HG03025 (cell line): ENCODE results near the gene OPN1MW.
"Not testable (repeated sequence)": the region's sequence is repeated elsewhere in the genome, so short reads cannot be mapped to it uniquely, and the experiment has no call there.

Experiments
- ATAC-seq: cut with Tn5 transposase; IDR thresholded peaks from one replicate; pipeline ENCODE4 v1.9.1; 2021; ENCODE audit warnings: mild to moderate bottlenecking, moderate library complexity; ENCODE audit not compliant: unreplicated experiment, low FRiP score

Gene OPN1MW

DNA sequence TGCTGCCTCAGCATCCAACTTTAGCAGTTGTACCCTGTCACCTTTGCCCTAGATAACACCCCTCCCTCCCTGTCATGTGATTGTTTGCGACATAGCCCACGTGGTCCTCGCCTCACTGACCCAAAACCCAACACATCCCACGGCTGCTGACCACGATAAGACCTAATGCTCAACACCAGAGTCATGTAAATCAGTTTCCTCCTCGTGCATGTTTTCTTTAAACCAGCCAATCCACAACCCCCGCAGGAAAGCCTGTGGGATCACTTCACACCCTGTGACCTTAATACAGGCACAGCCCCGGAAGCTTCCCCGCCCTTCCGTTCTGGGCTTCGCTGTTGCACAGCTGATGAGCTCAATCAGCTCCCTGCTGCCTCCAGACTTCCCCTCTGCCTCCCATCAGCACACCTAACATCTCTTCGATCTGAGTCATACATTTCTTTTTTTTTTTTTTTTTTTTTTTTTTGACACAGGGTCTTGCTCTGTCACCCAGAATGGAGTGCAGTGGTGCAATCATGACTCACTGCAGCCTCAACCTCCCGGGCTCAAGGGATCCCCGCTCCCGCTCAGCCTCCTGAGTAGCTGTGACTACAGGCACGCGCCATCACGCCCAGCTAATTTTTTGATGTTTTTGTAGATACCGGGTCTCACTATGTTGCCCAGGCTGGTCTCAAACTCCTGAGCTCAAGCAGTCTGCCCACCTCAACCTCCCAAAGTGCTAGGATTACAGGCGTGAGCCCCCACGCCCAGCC is 27.4 kb downstream of the OPN1MW start:
- not testable (repeated sequence) for ATAC-seq

GRCh38 chrX:154211057-154211456 is 28.7 kb downstream of the OPN1MW start:
- ATAC-seq, result not testable (repeated sequence)

GRCh38 chrX:154211499-154211898 is 29.1 kb downstream of the OPN1MW start:
- ATAC-seq, result not testable (repeated sequence)

GRCh38 chrX:154219456-154219855 is 37.1 kb downstream of the OPN1MW start, which contains the start of gene OPN1MW2:
Gene OPN1MW2, plus strand, starts transcription at chrX:154219756. Its CDS starts 60 bp downstream, at chrX:154219816.
- not testable (repeated sequence) for ATAC-seq

DNA sequence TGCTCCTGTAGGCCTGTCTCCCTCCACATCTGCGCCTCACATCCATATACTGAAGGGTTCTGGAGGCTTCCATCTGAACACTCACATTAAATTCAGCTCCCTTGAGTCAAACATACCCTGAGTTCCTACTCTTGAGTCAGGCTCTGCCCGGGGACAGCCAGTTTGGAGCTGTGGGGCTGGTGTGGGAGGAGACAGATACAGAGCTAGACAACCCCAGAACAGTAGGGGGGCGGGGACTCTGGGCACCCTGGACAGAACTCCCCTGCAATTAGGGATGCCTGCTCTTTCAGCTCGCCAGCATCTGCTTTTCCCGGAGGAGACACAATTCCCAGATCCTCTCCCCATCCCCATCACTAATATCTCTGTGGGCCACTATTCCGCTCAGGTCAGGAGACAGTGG is 42.9 kb downstream of the OPN1MW start:
- not testable (repeated sequence) for ATAC-seq

DNA sequence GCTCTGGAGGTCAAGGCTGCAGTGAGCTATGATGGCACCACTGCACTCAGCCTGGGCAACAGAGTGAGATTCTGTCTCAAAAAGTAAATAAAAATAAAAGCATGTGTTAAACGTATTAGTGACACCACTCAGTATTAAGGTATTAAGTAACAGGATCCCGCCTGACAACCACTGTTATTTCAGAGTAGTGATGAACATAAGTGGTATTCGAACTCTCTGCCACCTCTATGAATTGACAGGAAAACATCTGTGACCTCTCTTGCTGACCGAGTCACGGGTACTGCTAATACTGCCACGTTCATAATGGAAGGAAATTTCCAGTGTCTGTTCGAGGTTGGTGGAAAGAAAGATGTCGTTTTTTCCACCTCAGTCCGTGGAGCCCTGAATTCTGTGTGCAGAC is 44.3 kb downstream of the OPN1MW start:
- not testable (repeated sequence) for ATAC-seq

DNA sequence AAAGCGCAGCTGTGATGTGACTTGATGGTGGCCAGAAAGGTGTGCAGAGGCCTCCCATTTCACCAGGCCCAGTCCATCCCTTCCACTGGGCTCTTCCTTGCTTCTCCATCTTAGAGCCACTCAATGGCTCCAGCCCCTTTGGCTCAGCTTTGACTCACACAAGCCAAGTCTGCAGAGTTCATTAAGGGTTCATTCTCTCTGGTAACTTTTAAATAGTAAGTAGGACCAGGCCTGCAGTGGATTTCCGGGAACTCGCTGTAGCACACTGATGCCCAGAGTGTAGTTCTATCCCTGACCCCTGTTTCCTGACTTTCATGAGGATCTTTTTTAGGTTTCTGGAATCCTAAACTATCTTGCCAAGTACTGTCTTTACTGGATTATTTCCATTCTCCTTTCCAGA is 49.0 kb downstream of the OPN1MW start:
- not testable (repeated sequence) for ATAC-seq

- ATAC-seq, result not testable (repeated sequence)
Measured at GRCh38 chrX:154233620-154234019, 51.2 kb downstream of the OPN1MW start.

- not testable (repeated sequence) for ATAC-seq
Measured at GRCh38 chrX:154238939-154239559, 56.7 kb downstream of the OPN1MW start.

DNA sequence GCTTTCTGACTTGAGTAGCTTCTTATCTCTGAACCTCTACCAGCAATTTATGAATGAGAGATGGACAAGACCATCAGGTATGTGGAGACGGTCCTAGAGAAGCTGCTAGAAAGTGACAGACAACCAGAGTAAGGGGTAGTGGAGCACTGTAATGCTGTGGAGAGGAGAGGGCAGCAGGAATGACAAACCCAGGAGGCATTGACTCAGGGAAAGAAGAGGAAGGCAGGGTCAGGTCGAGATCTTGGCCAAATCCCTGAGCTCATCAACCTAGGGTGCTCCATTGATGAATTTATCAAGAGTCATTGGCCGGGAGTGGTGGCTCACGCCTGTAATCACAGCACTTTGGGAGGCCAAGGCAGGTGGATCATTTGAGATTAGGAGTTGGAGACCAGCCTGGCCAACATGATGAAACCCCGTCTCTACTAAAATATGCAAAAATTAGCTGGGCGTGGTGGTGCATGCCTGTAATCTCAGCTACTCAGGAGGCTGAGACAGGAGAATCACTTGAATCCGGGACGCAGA is 57.6 kb downstream of the OPN1MW start:
- not testable (repeated sequence) for ATAC-seq
